GM06990 (cell line): ENCODE data around the gene ATG7.
"Not testable (repeated sequence)": the region's sequence is repeated elsewhere in the genome, so short reads cannot be mapped to it uniquely, and the experiment has no call there.

Source experiments
- DNase-seq: peaks from one replicate; pipeline ENCODE4 v3.0.0-alpha.2; 2011; ENCODE audit not compliant: insufficient read length; ENCODE audit errors: extremely low read depth
- H3K27me3 ChIP-seq: replicated peaks from 2 replicates; pipeline ENCODE4 v1.6.0; 2011; ENCODE audit warnings: low read length; ENCODE audit not compliant: control insufficient read depth, insufficient read depth
- H3K36me3 ChIP-seq: 2 replicates; pipeline ENCODE4 v1.5.1; 2011; ENCODE audit warnings: low read length; ENCODE audit not compliant: control insufficient read depth, insufficient read depth
- H3K4me3 ChIP-seq: replicated peaks from 2 replicates; pipeline ENCODE4 v1.5.1; 2011; ENCODE audit warnings: low read depth, mild to moderate bottlenecking, control low read depth, low read length
- TF ChIP-seq, protein P1 (sequence below): IDR thresholded peaks from 2 replicates; pipeline ENCODE4 v1.5.1; 2011; ENCODE audit warnings: low read length, control low read depth, mild to moderate bottlenecking, inconsistent platforms; ENCODE audit not compliant: insufficient read depth, poor library complexity, severe bottlenecking

ATG7 gene

DNA sequence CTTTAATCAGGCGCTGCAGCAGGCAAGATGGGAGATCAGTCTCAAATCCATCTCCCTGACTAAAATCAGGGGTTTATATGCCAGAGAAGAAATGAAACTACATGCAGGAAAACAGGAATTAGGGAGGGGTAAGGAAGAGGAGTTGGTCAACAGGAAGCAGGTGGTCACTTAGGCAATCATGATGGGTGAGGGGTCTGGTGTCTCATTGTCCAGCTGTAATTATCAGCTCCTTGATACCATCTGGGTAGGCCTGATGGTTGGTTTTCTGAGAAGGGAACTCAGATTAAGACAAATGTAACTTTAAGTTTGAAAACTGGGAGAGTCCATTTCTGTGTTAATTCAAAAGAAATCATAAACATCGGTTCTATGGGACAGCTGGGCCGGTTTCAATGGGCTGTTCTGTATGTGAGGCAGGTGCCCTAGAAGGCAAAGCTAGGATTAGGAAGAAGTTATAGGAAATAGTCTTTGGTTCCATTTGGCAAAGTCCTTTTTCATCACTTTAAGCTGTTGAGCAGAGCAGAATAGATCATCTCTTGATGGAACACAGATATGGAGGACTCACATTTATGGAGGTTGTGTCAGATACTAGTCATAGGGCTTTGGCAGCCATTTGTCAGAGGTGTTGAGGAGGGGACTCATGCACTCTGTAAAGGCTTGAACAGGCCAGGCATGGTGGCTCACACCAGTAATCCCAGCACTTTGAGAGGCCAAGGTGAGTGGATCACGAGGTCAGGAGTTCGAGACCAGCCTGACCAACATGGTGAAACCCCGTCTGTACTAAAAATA is 222.1 kb downstream of the ATG7 start:
- TF ChIP-seq, protein P1, sequence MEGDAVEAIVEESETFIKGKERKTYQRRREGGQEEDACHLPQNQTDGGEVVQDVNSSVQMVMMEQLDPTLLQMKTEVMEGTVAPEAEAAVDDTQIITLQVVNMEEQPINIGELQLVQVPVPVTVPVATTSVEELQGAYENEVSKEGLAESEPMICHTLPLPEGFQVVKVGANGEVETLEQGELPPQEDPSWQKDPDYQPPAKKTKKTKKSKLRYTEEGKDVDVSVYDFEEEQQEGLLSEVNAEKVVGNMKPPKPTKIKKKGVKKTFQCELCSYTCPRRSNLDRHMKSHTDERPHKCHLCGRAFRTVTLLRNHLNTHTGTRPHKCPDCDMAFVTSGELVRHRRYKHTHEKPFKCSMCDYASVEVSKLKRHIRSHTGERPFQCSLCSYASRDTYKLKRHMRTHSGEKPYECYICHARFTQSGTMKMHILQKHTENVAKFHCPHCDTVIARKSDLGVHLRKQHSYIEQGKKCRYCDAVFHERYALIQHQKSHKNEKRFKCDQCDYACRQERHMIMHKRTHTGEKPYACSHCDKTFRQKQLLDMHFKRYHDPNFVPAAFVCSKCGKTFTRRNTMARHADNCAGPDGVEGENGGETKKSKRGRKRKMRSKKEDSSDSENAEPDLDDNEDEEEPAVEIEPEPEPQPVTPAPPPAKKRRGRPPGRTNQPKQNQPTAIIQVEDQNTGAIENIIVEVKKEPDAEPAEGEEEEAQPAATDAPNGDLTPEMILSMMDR, result no peak
- Histone ChIP-seq H3K36me3 (no peaks in the 10 kb centered on the region), H3K4me3 (no peak overlapping the region), H3K27me3 (no peaks in the 10 kb centered on the region)
- DNase-seq, result no peak

DNA sequence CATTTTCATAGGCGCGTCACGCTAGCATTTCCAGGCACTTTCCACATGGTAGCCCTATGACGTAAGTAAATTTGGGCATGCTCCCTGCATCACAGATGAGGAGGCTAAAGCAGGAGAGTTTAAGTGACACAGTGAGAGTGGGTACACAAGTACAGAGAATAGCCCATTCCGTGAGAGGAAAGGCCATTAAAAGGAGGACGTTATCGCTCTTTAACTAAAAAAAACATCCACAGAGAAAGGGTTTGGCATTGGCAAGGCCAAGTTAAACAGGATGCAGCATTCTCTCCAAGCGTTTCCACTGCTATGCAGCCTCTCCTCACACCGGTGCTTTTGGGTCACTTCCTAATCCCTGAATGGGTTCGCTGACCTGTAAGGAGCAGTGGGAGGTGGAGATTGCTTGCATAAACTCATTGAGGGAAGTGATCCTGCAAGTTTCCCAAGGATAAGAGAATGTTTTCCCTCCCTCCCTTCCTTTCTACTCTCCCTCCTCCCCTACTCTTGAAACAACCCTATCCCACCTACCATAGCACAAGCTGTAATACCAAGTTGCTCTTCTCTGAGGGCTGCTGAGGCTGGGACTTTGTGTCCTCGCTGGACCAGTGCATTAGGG is 223.9 kb downstream of the ATG7 start:
- TF ChIP-seq, protein P1, result no peak
- DNase-seq, result no peak
- Histone ChIP-seq H3K36me3 (no peaks in the 10 kb centered on the region), H3K27me3 (no peaks in the 10 kb centered on the region), H3K4me3 (no peak overlapping the region)

DNA sequence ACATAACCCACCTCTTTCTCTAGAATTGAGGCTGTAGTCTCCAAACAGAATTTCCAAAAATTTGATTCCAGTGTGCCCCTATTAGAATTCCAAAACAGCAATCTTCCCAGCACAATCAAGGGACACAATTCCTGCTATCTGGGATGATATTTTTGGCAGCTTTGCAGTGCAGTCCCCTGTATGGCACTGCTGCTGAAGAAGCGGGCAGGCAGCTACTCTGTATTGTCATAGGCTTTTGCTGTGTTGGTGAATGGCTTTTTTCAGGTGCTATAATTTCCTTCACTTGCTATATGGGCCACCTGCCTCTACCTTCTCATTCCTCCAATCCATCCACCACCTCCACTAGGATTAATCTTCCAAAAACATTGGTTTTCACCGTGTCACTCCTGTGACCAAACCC is 226.0 kb downstream of the ATG7 start:
- Histone ChIP-seq H3K36me3 (no peaks in the 10 kb centered on the region), H3K27me3 (no peaks in the 10 kb centered on the region), H3K4me3 (no peak overlapping the region)
- DNase-seq, result no peak
- TF ChIP-seq, protein P1, result no peak

DNA sequence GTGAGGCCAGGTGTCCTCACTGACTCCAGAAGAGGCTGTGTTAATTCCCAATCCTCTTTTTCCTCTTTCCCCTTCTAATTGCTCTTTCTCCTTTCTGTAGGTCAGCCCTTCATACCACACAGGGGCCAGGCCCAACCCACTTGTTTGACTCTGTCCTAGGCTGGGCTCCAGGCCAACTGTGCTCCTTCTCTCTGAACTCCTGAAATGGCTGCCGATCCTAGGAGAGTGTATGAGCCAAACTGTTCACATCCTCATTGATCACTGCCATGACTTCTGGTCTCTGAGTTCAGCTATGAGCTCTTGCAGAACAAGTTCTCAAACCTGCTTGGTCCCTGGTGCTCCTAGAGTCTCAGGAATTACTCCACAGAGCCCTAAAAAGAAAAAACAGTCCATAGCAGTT is 226.4 kb downstream of the ATG7 start:
- no peak for DNase-seq
- TF ChIP-seq, protein P1, result no peak
- Histone ChIP-seq H3K36me3 (no peaks in the 10 kb centered on the region), H3K4me3 (no peak overlapping the region), H3K27me3 (no peaks in the 10 kb centered on the region)

DNA sequence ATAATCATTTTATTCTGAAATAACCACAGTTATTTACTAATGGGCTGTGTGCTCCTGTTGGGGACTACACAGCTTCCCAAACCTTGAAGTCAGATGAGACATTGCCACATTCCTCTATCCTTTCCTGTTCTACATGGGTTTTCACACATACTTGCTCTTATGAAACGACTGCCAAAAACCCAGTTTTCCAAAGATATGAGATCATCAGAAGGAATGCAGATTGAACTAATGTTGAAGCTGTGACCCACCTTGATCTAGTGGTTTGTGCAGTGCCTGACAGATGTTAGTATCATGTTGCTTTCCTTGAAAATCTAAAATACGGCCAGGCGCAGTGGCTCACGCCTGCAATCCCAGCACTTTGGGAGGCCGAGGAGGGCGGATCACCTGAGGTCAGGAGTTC is 226.9 kb downstream of the ATG7 start:
- H3K27me3 ChIP-seq, result no peaks in the 10 kb centered on the region
- no peaks in the 10 kb centered on the region for H3K36me3 ChIP-seq
- H3K4me3 ChIP-seq, result no peak overlapping the region
- TF ChIP-seq, protein P1, result no peak
- no peak for DNase-seq

DNA sequence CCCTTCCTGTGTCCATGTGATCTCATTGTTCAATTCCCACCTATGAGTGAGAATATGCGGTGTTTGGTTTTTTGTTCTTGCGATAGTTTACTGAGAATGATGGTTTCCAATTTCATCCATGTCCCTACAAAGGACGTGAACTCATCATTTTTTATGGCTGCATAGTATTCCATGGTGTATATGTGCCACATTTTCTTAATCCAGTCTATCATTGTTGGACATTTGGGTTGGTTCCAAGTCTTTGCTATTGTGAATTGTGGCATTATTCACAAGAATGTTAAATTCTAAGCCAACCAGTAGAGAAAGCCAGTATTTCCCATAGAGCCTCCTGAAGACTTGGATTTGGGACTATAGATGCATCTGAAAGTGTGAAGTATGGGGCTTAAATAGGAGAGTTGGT is 230.2 kb downstream of the ATG7 start:
- H3K36me3 ChIP-seq, H3K27me3 ChIP-seq, H3K4me3 ChIP-seq, DNase-seq: not testable (repeated sequence)
